ENCODE results near the gene SMARCC1. TPM values are rescaled to one million over a fixed set of nuclear protein-coding genes. Genes with fewer than 3 reads are reported as not detected.

SMARCC1 gene
- polyA plus RNA-seq, 1 experiment: 38.5 TPM

- Histone ChIP-seq H3K9me3 (ENCODE audit: control insufficient read depth, insufficient read depth, low read length) (no peaks in the 10 kb centered on the region), H3K27me3 (ENCODE audit: control insufficient read depth, insufficient read depth, low read length) (peaks cover 41% of the 10 kb centered on the region), H3K27ac (ENCODE audit: low read depth, low read length) (no peak overlapping the region), H3K4me3 (ENCODE audit: low read depth, low read length) (no peak overlapping the region)
- ChIA-PET POLR2A (no interaction called here), CTCF (no interaction called here)
- no peak for DNase-seq (ENCODE audit: low read depth, low spot score)
- TF ChIP-seq CTCF (IDR thresholded peaks at IDR 0.05; ENCODE audit: low read depth, low read length): no peak
These were observed 214.5 kb downstream of the SMARCC1 start for GRCh38 chr3:47567149-47567548.

GRCh38 chr3:47566667-47567066, 215.0 kb downstream of the SMARCC1 start:
- Histone ChIP-seq H3K27ac (ENCODE audit: low read depth, low read length) (no peak overlapping the region), H3K27me3 (ENCODE audit: control insufficient read depth, insufficient read depth, low read length) (peaks cover 38% of the 10 kb centered on the region), H3K4me3 (ENCODE audit: low read depth, low read length) (no peak overlapping the region), H3K9me3 (ENCODE audit: control insufficient read depth, insufficient read depth, low read length) (no peaks in the 10 kb centered on the region)
- no peak for DNase-seq (ENCODE audit: low read depth, low spot score)
- POLR2A ChIA-PET: no interaction called here
- CTCF ChIA-PET: no interaction called here
- TF ChIP-seq CTCF (IDR thresholded peaks at IDR 0.05; ENCODE audit: low read depth, low read length): no peak

- Histone ChIP-seq H3K27me3 (ENCODE audit: control insufficient read depth, insufficient read depth, low read length) (peaks cover 32% of the 10 kb centered on the region), H3K4me3 (ENCODE audit: low read depth, low read length) (no peak overlapping the region), H3K27ac (ENCODE audit: low read depth, low read length) (no peak overlapping the region), H3K9me3 (ENCODE audit: control insufficient read depth, insufficient read depth, low read length) (no peaks in the 10 kb centered on the region)
- no peak for TF ChIP-seq CTCF (IDR thresholded peaks at IDR 0.05; ENCODE audit: low read depth, low read length)
- CTCF ChIA-PET: no interaction called here
- POLR2A ChIA-PET: no interaction called here
- DNase-seq (ENCODE audit: low read depth, low spot score): no peak
These were observed 215.8 kb downstream of the SMARCC1 start for GRCh38 chr3:47565734-47566550.

- Histone ChIP-seq H3K4me3 (ENCODE audit: low read depth, low read length) (no peak overlapping the region), H3K27me3 (ENCODE audit: control insufficient read depth, insufficient read depth, low read length) (peaks cover 26% of the 10 kb centered on the region), H3K9me3 (ENCODE audit: control insufficient read depth, insufficient read depth, low read length) (no peaks in the 10 kb centered on the region; the same call in 1 of the 2 replicates), H3K27ac (ENCODE audit: low read depth, low read length) (no peak overlapping the region)
- ChIA-PET CTCF (no interaction called here), POLR2A (no interaction called here)
- TF ChIP-seq CTCF (IDR thresholded peaks at IDR 0.05; ENCODE audit: low read depth, low read length): no peak
- no peak for DNase-seq (ENCODE audit: low read depth, low spot score)
These were observed 225.3 kb downstream of the SMARCC1 start for GRCh38 chr3:47556351-47556750.

GRCh38 chr3:47554335-47554734, 227.4 kb downstream of the SMARCC1 start:
- peaks cover 32% of the 10 kb centered on the region for H3K27me3 ChIP-seq (ENCODE audit: control insufficient read depth, insufficient read depth, low read length)
- DNase-seq (ENCODE audit: low read depth, low spot score): no peak
- no peak overlapping the region for H3K27ac ChIP-seq (ENCODE audit: low read depth, low read length)
- H3K4me3 ChIP-seq (ENCODE audit: low read depth, low read length): no peak overlapping the region
- ChIA-PET POLR2A (no interaction called here), CTCF (no interaction called here)
- no peaks in the 10 kb centered on the region; the same call in 1 of the 2 replicates for H3K9me3 ChIP-seq (ENCODE audit: control insufficient read depth, insufficient read depth, low read length)
- TF ChIP-seq CTCF (IDR thresholded peaks at IDR 0.05; ENCODE audit: low read depth, low read length): no peak

Measured in AG04450 (cell line).